ENCODE data around the gene PIGZ.

PIGZ gene

DNA sequence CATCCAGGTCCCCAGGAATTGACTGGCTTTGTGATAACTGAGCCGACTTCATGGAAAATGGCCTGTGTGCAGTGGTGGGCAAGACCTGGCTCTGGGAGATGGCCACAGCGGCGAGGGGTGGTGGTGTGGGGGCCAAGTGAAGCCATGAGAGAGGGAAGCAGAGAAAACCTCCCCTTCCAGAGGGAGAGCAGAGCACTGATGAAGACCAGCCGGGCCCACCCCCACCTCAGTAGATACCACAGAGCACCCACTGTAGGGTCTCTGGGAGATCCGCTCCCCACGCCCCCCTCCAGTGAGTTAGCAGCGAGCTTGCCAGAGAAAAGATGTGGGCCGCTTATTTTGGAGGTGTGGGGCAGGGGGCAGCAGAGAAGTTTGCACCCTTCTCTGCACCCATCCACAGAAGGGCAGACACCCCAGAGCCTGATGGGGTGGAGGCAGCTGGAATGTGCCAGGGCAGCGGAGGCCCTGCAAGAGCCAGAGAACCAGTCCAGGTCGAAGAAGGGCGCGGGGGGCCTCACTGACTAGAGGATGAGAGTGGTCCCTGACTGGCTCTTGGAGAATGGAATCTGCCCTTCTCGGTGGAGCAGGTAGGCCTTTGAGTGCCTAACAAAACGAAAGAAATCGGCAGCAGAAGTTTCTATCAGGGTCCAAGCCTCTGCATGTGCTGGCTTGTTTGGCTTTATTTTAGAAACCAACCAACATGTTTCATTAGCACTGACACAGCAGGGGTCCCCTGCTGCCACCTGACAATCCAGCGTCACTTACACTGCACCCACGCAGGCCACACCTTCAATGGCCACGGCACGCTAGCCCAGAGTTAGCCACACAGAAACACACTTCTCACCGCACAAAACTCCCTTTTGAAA, 32.7 kb upstream of the PIGZ start:
- DNase-seq (ENCODE audit: low read depth), result no peak

DNA sequence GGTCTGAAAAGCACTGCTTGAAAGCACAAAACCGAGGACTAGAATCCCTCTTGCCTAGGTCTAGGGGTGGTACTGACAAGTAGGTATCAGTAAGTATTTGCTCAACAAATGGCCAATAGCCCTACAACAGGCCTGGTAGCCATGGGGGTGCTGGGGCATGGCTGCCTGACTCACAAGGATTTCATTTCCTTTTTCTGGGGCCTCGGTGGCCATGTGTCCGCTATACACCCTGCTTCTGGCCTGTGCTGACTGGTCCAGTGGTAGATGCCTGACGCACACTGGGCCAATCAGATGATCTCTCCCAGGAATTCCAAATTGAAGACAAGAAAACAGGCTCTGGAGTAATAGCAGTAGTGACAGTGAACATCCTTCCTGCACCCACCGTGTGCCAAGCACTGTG, 31.6 kb upstream of the PIGZ start:
- no peak for DNase-seq (ENCODE audit: low read depth)

DNA sequence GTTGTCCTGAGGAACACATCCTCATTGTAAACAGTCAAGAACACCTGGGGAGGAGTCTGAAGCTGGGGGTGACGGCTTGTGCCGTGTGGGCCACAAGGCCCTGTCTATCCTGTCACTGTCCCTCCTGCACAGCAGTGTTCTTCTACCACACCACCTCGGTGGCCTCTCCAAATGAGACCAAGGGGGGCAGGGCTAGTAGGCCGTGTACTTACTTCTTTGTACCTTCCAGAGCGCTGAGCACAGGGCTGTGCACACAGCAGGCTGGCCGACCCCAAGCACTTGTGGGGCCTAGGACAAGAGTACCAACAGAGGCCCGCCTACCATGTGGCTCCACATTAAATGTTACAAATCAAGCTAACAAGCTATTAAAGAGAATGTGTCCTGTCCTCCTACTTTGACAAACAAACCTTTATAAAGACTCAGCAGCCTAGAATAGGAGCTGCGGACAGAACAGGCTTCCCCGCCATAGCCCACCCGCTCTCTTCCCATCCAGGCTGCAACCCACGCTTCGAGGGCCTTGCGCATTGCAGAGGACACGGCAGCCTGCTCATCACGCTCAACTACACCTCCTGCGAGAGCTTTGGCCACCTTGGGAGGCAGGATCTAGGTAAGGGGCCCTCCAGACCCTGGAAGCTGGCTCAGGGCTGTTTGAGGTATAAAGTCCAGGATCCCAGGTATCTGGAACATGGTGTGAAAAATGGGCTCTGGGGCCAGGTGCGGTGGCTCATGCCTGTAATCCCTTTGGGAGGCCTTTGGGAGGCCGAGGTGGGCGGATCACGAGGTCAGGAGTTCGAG, 30.5 kb upstream of the PIGZ start:
- DNase-seq (ENCODE audit: low read depth), result no peak

GRCh38 chr3:196997311-196997710, 28.7 kb upstream of the PIGZ start:
- no peak for DNase-seq (ENCODE audit: low read depth)

DNA sequence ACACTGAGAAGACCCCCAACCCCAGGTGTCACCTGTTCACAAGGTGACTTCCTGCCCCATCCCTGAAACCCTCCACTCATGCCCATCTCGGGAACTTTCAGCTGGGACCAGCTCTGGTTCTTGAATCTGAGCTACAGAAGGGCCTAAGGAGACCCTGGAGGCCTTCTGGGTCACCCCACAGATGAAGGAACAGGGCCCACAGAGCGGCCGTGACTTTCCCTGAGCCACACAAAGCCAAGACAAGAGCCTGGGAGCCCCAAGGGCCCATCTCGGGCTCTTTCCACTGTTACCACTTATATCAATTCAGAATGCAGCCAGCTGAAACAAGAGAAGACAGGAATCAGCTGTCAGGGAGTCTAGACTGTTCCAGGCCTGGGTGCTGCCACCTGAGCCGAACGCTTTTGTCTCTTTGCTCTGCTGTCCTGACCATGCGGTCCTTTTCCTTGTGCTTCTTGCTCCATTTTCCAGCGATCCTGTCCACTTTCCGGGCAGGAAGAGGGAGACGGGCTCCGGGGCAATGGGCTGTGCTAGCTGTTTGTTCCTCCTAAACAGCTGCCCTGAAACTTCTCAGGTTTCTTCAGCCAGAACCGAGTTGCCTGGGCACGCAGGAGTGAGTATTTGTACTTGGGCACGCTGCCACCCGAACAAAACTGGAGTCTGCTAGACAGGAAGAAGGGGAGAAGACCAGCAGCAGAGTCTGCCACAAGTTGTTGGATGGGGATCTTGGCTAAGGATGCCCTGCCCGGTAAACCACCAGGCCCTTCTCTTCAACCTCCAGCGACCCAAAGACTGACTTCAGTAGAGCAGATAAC, 28.0 kb upstream of the PIGZ start:
- DNase-seq (ENCODE audit: low read depth), result no peak

DNA sequence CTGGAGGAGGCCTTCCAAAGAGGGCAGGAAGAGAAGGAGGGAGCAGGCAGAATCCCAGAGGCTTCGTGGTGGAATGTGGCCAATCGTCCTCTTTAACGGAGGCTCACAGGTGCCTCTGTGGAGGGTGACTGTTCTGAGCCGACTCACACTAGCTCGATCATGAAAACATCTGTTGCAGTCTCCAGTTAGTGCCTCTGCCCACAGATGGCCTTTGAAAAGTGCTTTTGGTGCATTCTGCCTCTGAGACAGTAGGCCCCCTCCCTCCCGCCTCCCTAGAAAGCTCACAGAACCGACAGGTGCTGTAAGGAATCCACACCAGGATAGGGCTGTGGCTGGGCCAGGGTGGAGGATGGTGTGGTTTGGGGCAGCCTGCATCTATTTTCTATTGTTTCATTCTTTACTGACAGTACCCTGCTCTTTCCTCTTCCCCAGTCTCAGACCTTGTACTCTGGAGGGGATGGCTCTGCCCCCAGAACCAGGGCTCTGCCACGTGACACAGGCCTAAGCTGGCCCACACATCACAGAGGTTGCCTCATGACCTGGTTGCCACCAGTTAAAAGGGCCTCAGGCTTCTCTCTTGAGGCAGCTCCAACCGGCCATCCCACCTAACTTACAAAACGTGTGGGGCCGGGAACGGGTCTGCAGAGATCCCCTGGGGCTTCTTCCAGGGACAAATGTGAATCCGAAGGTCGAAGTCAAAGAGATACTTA, 27.2 kb upstream of the PIGZ start:
- DNase-seq (ENCODE audit: low read depth), result no peak

DNA sequence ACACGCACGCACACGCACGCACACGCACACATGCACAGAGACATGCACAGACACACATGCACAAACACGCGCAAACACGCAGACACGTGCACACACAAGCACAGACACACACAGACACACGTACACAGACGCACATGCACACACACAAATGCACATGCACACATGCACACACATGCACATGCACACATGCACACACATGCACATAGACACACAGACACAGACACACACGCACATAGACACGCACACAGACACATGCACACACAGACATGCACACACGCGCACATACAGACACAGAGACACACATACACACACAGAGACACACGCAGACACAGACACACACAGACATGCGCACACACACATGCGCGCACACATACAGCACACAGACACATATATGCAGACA, 26.4 kb upstream of the PIGZ start:
- no peak for DNase-seq (ENCODE audit: low read depth)

- no peak for DNase-seq (ENCODE audit: low read depth)
These were observed 25.4 kb upstream of the PIGZ start for GRCh38 chr3:196994056-196994455.

- DNase-seq (ENCODE audit: low read depth), result no peak
These were observed 23.9 kb upstream of the PIGZ start for GRCh38 chr3:196992461-196993065.

DNA sequence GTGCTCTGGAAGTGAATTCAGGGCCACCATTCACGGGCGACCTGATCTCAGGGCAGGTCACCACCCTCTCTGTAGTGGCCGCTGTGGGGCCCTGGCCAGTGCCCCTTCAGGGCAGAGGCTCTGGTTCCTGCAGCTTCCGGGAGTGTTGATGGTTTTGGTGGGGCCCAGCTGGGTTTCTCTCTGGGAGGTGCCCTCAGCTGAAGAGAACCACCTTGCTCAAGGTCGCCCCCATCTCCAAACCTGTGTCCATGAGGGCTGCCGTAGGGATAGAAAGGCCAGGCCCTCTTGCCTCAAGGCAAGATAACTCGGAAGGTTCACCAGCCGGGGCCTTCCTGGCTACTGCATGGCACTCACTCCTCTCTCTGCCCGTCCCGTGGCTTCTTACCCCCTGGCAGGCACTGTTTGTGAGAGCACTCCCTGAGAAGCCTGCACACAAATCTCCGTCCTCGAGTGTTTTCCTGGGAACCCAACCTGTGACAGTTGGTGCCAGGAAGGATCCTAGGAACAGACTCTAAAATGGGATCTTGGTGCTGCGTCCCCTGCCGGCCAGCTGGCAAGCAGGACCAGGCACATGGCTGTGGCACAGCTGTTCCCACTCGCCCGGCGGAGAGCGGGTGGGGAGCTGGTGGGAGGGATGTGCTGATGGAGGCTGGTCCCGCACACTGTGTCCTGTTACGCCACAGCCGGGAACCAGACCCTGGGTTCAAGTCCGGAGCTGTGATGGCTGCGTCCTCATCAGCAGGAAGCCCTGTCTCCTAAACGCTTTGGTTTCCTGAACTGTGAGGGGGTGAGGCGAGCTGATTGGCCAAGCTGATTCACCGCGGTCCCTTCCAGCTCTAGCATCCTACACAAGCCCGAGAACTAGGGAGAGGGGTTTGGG, 23.2 kb upstream of the PIGZ start:
- no peak for DNase-seq (ENCODE audit: low read depth)

DNA sequence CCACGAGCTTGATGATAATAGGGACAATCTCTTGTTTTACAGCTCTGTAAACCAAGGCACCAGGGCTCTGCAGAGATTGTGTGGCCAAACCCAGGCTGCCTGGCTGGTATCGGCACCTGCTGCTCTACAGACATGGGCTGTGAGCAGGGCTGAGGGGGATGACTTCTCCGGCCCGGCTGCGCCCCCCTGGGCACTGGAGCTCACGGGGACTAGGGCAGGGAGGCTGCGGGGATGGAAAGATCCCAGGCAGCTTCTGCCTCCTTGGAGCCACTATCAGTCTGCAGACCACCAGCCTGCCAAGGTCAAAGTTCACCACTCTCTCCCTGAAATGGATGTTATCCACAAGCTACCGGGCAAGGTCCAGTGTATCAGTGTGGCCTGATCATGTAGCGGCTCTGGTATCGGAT, 22.0 kb upstream of the PIGZ start:
- no peak for DNase-seq (ENCODE audit: low read depth)

DNA sequence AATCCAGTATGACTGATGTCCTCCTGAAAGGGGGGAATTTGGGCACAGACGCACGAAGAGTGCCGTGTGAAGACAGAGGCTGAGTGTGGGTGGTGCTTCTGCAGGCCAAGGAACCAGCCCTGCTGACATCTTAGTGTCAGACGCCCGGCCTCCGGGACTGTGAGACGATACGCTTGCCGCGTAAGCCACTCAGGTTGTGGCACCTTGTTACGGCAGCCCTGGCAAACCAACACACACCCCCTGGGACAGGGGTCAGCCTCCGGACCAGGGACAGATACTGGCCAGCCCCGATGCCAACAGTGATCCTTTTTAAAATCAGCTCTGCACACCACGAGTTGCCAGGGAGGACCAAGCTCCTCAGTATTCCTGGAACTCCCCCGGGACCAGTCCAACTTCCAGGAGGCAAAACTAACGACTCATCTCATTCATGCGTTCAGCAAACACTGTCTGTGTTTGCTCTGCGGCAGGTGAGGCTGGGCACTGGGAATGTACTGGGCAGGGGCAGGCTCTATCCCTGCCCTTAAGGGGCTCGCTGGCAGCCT, 21.2 kb upstream of the PIGZ start:
- no peak for DNase-seq (ENCODE audit: low read depth)

- no peak for DNase-seq (ENCODE audit: low read depth)
These were observed 19.8 kb upstream of the PIGZ start for GRCh38 chr3:196988241-196989029.

GRCh38 chr3:196987022-196987421, 18.4 kb upstream of the PIGZ start:
- DNase-seq (ENCODE audit: low read depth), result no peak

GRCh38 chr3:196985954-196986885, 17.6 kb upstream of the PIGZ start:
- DNase-seq (ENCODE audit: low read depth), result no peak

DNA sequence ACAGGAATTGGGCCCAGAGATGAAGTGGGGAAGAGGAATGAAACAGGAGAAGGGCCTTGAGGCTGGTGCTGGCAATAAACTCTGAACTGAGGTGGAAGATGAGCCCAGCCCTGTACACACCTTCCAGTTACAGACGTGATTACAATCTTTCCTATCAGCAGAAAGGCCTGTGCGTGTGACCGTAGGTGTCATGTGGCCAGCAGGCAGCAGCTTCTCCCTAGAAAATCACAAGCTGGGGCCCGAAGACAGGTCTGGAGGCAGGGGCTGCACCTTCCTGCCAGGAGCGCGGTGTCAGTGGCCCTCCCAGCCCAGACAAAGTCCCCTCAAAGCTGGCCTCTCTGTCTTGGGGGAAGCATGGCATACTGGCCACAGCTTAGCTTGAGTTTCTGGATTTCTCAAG, 16.7 kb upstream of the PIGZ start:
- no peak for DNase-seq (ENCODE audit: low read depth)

DNA sequence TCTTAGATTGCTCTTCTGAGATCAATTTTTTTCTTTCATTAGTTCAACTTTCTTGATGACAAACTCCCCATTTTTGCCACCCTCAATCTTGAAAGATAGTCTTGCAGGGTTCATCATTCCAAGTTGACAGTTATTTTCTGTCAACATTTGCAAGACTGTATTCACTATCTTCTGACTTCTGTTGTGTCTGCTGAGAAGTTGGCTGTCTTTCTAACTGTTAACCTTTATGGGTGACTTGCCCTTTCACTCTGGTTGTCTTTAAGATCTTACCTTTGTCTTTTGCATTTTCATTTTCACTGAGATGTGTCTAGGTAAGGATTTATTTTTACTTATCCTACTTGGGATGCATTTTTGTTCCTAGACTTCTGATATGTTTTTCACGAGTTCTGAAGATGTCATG, 14.6 kb upstream of the PIGZ start:
- no peak for DNase-seq (ENCODE audit: low read depth)

DNA sequence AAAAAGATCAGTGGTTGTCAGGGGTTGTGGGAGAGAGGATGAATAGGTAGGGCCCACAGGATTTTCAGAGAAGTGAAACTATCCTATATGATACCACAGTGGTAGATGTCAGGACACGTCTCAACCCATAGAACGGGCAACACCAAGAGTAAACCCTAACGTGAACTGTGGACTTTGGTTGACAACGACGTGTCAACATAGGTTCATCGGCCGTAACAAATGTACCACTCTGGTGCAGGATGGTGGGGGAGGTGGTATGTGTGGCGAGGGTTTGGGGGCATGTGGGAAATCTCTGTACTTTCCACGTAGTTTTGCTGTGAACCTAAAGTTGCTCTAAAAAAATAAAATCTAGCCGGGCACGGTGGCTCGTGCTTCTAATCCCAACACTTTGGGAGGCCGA, 13.0 kb upstream of the PIGZ start:
- DNase-seq (ENCODE audit: low read depth), result no peak

Data from GM04503 (cell line).